ENCODE results near the gene TMEM185A.
"Not testable (repeated sequence)": the region's sequence is repeated elsewhere in the genome, so short reads cannot be mapped to it uniquely, and the experiment has no call there.

DNA sequence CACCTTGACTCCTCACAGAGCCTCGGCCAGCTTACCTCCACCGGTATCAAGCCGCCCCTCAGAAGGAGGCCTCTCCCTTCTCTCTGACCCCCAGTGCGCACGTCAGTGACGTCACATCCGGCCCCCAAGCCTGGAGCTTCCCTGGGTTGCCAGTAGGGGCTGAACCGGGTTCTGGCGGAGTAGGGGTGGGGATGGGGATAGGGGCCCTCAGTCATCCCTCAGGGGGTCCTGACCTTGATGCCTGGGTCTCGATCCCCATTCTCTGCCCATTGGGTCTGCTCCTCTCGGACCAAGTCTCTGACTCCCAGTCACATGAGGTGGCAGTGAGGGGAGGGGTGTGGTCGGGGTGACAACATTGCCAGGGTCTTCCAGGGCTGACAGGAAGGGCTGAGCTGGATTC is 44.2 kb downstream of the TMEM185A start, which contains the start of gene MAGEA9B:
- TF ChIP-seq EZH2 (IDR thresholded peaks at IDR 0.05; ENCODE audit: insufficient read depth, poor library complexity, severe bottlenecking); EZH2phosphoT487 (IDR thresholded peaks at IDR 0.05; ENCODE audit: insufficient read depth, low read depth): not testable (repeated sequence)

All from GM23248 (cell line).